ENCODE measurements around the gene PHC3. TPM values are rescaled to one million over a fixed set of nuclear protein-coding genes. Genes with fewer than 3 reads are reported as not detected.

PHC3 gene
- total RNA-seq, 2 experiments from 2014 or later, result 40.6 to 89.7 TPM

DNA sequence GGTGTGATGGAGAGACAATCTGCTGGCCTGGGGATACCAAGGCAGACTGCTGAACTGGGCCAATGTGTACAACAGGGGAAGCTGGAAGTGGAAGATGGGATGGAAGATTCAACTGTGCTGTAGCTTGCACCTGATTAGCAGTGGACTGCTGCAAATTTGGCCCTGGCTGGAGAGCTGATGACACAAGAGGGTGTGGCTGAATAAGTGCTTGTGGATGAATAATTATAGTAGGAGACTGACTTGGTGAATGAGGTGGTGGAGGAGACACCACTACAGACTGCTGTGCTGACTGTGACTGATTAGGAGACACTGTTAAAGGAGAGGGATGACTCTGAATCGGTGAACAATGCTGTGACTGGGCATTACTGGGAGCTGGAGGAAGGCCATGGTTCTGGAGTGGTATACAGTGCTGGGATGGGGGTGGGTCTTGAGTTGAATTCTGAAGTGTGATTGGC, 52.5 kb downstream of the PHC3 start:
- ChIA-PET POLR2A (interaction anchor here (0.5 to 5.4 kb wide), 27 partner anchors 10 to 263 kb away, joined by 3 to 86 read pairs (median 4); partner anchors contain the start of genes GPR160 and PHC3), CTCF (ENCODE audit: unreplicated experiment) (interaction anchor here (0.5 to 1.1 kb wide), 3 partner anchors 22 to 86 kb away, joined by 3 to 4 read pairs (median 4); no protein-coding TSS in a partner anchor)
- intact Hi-C loops (cut with micrococcal nuclease; ENCODE audit: unreplicated experiment), result loop anchor here (1.0 to 5.0 kb wide), 6 partner anchors 25 to 228 kb away; partner anchors contain the start of genes GPR160, PHC3 and SKIL
- no peaks in the 10 kb centered on the region for H4K20me1 ChIP-seq (ENCODE audit: insufficient read depth, low read length)
- H3K9me2 ChIP-seq (ENCODE audit: insufficient read depth, low read length), result no peaks in the 10 kb centered on the region
- TSS peak; percentile 86 for BruUV-seq (replicated peaks)
- H2AFZ ChIP-seq (ENCODE audit: low read length), result no peak overlapping the region
- H3K36me3 ChIP-seq (ENCODE audit: insufficient read depth, low read length), result peaks cover 68% of the 10 kb centered on the region
- H3K4me3 ChIP-seq (ENCODE audit: low read depth, low read length, poor library complexity, severe bottlenecking), result peak overlapping the region; percentile 61
- peaks cover 94% of the 10 kb centered on the region for H3K4me1 ChIP-seq (ENCODE audit: insufficient read depth, low read length, poor library complexity, severe bottlenecking)
- TF ChIP-seq CTCF (conservative IDR thresholded peaks at IDR 0.05; ENCODE audit: low read length), result 0 out of 2 replicates have a peak, but pooled peaks have one; percentile 2
- no peak for TF ChIP-seq EZH2phosphoT487 (IDR thresholded peaks at IDR 0.05; ENCODE audit: borderline replicate concordance, low read depth, low read length)
- peaks cover 79% of the 10 kb centered on the region for H3K79me2 ChIP-seq (ENCODE audit: insufficient read depth, low read depth, low read length)
- H3K4me2 ChIP-seq (ENCODE audit: low read length), result peak overlapping the region; percentile 77
- peak overlapping the region; percentile 96 for H3K27ac ChIP-seq (ENCODE audit: low read depth, low read length, poor library complexity, severe bottlenecking)
- peaks cover 7% of the 10 kb centered on the region; the same call in 1 of the 2 replicates for H3K9me3 ChIP-seq (ENCODE audit: low read length)
- DNase-seq (ENCODE audit: low spot score), result peak; percentile 58

- Histone ChIP-seq H3K4me1 (ENCODE audit: insufficient read depth, low read length, poor library complexity, severe bottlenecking) (peaks cover 91% of the 10 kb centered on the region), H3K27ac (ENCODE audit: low read depth, low read length, poor library complexity, severe bottlenecking) (peak overlapping the region; percentile 96), H3K36me3 (ENCODE audit: insufficient read depth, low read length) (peaks cover 67% of the 10 kb centered on the region), H3K4me2 (ENCODE audit: low read length) (peak overlapping the region; percentile 77), H4K20me1 (ENCODE audit: insufficient read depth, low read length) (no peaks in the 10 kb centered on the region), H2AFZ (ENCODE audit: low read length) (no peak overlapping the region), H3K9me3 (ENCODE audit: low read length) (peaks cover 7% of the 10 kb centered on the region; the same call in 1 of the 2 replicates), H3K9me2 (ENCODE audit: insufficient read depth, low read length) (no peaks in the 10 kb centered on the region), H3K79me2 (ENCODE audit: insufficient read depth, low read depth, low read length) (peaks cover 81% of the 10 kb centered on the region), H3K4me3 (ENCODE audit: low read depth, low read length, poor library complexity, severe bottlenecking) (peak overlapping the region; percentile 61)
- ChIA-PET POLR2A (interaction anchor here (0.5 to 5.4 kb wide), 24 partner anchors 9 to 262 kb away, joined by 3 to 86 read pairs (median 4); partner anchors contain the start of genes GPR160 and PHC3), CTCF (ENCODE audit: unreplicated experiment) (interaction anchor here (0.5 to 1.1 kb wide), 3 partner anchors 23 to 85 kb away, joined by 3 to 4 read pairs (median 4); no protein-coding TSS in a partner anchor)
- BruUV-seq (replicated peaks), result no TSS peak
- intact Hi-C loops (cut with micrococcal nuclease; ENCODE audit: unreplicated experiment), result loop anchor here (1.0 to 5.0 kb wide), 6 partner anchors 26 to 229 kb away; partner anchors contain the start of genes GPR160, PHC3 and SKIL
- peak; percentile 95 for DNase-seq (ENCODE audit: low spot score)
- TF ChIP-seq CTCF (conservative IDR thresholded peaks at IDR 0.05; ENCODE audit: low read length) (no peak), EZH2phosphoT487 (IDR thresholded peaks at IDR 0.05; ENCODE audit: borderline replicate concordance, low read depth, low read length) (no peak)
Measured at GRCh38 chr3:170128259-170128976, 53.1 kb downstream of the PHC3 start.

Measured in OCI-LY7 (cell line).